Osteocyte (in vitro differentiated cells): ENCODE results near the gene MAPKBP1. TPM values are rescaled to one million over a fixed set of nuclear protein-coding genes. Genes with fewer than 3 reads are reported as not detected.
"Not testable (repeated sequence)": the region's sequence is repeated elsewhere in the genome, so short reads cannot be mapped to it uniquely, and the experiment has no call there.

Experiments used
- DNase-seq: peaks from one replicate; pipeline ENCODE4 v3.0.0; 2021; ENCODE audit warnings: mixed read lengths; ENCODE audit not compliant: unreplicated experiment; ENCODE audit errors: extremely low spot score
- H3K27ac Mint-ChIP-seq: one replicate; pipeline ENCODE4 v1.8.0; 2021; ENCODE audit warnings: mild to moderate bottlenecking, mixed read lengths; ENCODE audit not compliant: unreplicated experiment
- H3K27me3 Mint-ChIP-seq: one replicate; pipeline ENCODE4 v1.8.0; 2021; ENCODE audit warnings: mixed read lengths; ENCODE audit not compliant: unreplicated experiment
- H3K36me3 Mint-ChIP-seq: one replicate; pipeline ENCODE4 v1.8.0; 2021; ENCODE audit warnings: mixed read lengths; ENCODE audit not compliant: unreplicated experiment
- H3K4me1 Mint-ChIP-seq: one replicate; pipeline ENCODE4 v1.8.0; 2021; ENCODE audit warnings: mixed read lengths; ENCODE audit not compliant: unreplicated experiment
- H3K4me3 Mint-ChIP-seq: one replicate; pipeline ENCODE4 v1.8.0; 2021; ENCODE audit warnings: mild to moderate bottlenecking, moderate library complexity, mixed read lengths; ENCODE audit not compliant: unreplicated experiment
- H3K9me3 Mint-ChIP-seq: one replicate; pipeline ENCODE4 v1.8.0; 2021; ENCODE audit warnings: mixed read lengths; ENCODE audit not compliant: unreplicated experiment
- total RNA-seq: library from RNA; stranded (reverse); gene quantifications from 2 replicates; pipeline ENCODE4 v1.2.1, GENCODE V29; 2021
- TF ChIP-seq, protein P1 (sequence below): fragments of 200-600 bp; sonication (generic); IDR thresholded peaks from 2 replicates; pipeline ENCODE4 v1.5.0; 2021; ENCODE audit warnings: antibody characterized with exemption, mild to moderate bottlenecking, moderate library complexity

The MAPKBP1 gene
- total RNA-seq, 1 donor from 2014 or later, result 34.2 TPM

DNA sequence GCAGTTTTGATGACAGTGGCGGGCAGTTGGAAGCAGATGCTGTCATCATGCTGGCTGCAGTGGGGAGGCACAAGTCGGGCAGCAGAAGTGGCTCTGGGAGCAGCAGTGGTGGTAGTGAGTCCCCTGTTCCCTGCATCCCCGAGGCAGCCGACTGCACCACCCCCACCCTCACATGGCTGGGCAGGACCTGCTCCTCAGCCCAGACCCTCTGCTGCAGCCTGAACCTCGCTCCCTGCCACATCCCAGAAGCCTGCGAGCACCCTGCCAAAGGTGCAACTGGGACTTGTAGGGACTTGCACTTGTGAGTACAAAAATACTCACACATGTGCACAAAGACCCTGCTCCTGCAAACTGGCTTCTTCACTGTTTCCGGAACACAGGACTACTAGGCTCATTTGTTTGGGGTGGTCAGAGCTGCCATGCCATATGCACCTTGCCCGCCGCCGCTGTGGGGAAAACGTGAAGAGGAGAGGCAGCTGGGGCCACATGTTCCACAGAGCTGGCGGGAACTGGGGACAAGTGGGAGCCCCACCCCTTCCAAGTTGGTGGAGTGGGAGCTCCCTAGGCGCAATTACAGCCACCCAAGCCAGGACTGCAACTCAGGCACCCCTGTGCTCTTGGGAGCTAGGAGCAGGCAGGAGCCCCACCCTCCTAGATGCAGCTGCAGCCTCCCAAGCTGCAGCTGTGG is 55.8 kb downstream of the MAPKBP1 start:
- Mint-ChIP-seq H3K36me3 (no peaks in the 10 kb centered on the region), H3K27ac (no peak overlapping the region), H3K27me3 (no peaks in the 10 kb centered on the region), H3K9me3 (no peaks in the 10 kb centered on the region), H3K4me3 (no peak overlapping the region), H3K4me1 (peaks cover 13% of the 10 kb centered on the region)
- TF ChIP-seq, protein P1, sequence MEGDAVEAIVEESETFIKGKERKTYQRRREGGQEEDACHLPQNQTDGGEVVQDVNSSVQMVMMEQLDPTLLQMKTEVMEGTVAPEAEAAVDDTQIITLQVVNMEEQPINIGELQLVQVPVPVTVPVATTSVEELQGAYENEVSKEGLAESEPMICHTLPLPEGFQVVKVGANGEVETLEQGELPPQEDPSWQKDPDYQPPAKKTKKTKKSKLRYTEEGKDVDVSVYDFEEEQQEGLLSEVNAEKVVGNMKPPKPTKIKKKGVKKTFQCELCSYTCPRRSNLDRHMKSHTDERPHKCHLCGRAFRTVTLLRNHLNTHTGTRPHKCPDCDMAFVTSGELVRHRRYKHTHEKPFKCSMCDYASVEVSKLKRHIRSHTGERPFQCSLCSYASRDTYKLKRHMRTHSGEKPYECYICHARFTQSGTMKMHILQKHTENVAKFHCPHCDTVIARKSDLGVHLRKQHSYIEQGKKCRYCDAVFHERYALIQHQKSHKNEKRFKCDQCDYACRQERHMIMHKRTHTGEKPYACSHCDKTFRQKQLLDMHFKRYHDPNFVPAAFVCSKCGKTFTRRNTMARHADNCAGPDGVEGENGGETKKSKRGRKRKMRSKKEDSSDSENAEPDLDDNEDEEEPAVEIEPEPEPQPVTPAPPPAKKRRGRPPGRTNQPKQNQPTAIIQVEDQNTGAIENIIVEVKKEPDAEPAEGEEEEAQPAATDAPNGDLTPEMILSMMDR, result no peak
- no peak for DNase-seq

DNA sequence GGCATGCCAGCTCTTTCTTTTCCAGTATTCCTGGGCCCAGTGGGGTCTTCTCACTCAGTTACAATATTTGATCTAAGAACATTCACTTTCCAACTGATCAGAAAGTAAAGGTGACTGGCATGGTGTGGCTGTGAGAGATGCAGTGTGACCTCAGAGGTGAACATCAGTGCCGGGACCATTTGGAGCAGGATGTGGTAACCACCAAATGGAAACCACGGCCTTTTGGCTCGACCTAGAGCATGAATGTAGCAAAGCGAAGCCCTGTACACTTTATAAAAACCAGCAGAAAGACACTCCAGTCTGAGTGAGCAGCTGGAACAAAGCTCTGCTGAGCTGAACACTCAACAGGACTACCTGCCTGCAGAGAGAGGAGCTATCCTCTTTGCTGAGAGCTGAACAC is 57.0 kb downstream of the MAPKBP1 start:
- H3K27me3 Mint-ChIP-seq, H3K9me3 Mint-ChIP-seq, H3K4me3 Mint-ChIP-seq, H3K36me3 Mint-ChIP-seq, H3K27ac Mint-ChIP-seq, DNase-seq: not testable (repeated sequence)
- peaks cover 24% of the 10 kb centered on the region for H3K4me1 Mint-ChIP-seq

DNA sequence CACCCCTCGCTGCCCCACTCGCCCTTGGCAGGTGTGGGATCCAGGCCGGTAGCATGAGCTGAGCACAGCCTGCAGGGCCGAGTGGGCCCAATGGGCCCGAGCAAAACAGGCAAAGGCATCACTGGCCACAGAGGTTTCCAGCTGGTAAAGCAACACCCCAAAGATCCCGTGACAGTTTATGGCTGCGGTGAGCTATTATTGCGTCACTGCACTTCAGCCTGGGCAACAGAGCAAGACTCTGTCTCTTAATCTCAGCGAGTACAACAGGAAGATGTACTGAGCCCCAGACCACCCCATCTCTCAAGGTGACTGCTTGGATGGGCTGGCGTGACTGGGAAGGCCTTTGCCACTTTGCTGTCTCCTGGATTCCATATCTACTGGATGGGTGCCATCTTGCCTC is 57.9 kb downstream of the MAPKBP1 start:
- Mint-ChIP-seq H3K27me3 (no peaks in the 10 kb centered on the region), H3K4me1 (peaks cover 25% of the 10 kb centered on the region), H3K4me3 (no peak overlapping the region), H3K9me3 (no peaks in the 10 kb centered on the region), H3K36me3 (peaks cover 2% of the 10 kb centered on the region), H3K27ac (no peak overlapping the region)
- TF ChIP-seq, protein P1, result no peak
- DNase-seq, result no peak

DNA sequence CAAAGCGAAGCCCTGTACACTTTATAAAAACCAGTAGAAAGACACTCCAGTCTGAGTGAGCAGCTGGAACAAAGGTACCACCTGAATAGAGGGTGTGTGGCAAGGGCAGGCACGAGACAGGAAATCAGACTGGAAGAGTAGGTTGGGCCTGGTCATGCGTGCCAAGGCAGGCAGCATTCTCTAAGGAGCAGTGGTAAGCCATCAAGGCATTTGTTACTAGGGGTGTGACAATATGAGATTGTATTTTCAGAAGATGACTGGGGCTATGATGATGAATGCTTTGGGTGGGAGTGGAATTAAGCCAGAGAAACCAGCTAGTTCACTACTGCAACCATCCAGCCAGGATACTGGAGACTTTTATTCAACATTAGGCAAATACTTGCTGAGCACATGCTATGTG is 58.6 kb downstream of the MAPKBP1 start:
- Mint-ChIP-seq H3K4me3 (no peak overlapping the region), H3K27me3 (no peaks in the 10 kb centered on the region), H3K36me3 (peaks cover 3% of the 10 kb centered on the region), H3K9me3 (no peaks in the 10 kb centered on the region), H3K27ac (no peak overlapping the region), H3K4me1 (peaks cover 22% of the 10 kb centered on the region)
- no peak for DNase-seq
- TF ChIP-seq, protein P1, result no peak

DNA sequence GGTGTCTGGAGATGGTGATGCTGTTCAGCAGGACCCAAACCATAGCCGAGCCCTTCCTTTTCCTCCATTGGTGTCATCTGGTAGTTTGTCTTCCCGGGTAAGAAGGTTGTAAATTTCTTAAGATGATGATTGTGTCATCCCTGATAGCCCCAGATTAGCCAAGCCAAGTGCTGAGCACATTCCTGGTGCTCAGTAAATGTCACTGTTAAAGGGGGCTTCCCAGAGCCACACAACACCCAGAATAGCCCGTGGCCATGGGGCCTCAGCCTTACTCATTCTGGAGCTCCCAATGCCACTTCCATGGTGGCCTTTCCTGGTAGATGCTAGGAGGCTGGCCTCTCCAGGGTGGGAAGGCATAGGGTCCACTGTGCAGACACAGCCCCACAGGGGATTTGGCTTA is 59.8 kb downstream of the MAPKBP1 start:
- DNase-seq, result no peak
- Mint-ChIP-seq H3K27me3 (no peaks in the 10 kb centered on the region), H3K27ac (no peak overlapping the region), H3K4me3 (no peak overlapping the region), H3K9me3 (no peaks in the 10 kb centered on the region), H3K4me1 (peaks cover 15% of the 10 kb centered on the region), H3K36me3 (peaks cover 3% of the 10 kb centered on the region)
- TF ChIP-seq, protein P1, result no peak
